Transverse colon (tissue), 3 donors: ENCODE measurements around the gene SPATA16.

Experiments used
- CTCF ChIP-seq, 5 experiments: fragments of 200-600 bp in 3 of 5; fragments of 450-650 bp in 2 of 5; sonication (generic) in 3 of 5; IDR thresholded peaks; 1 replicate in 2 of 5; 2 replicates in 3 of 5; pipeline ENCODE4 v1.5.1; 2016 to 2017; ENCODE audit warnings: antibody characterized with exemption in 5 of 5, inconsistent platforms in 3 of 5, mild to moderate bottlenecking in 2 of 5, moderate library complexity in 1 of 5
- EP300 ChIP-seq: sonication (generic); formaldehyde crosslinking; IDR thresholded peaks from one replicate; pipeline ENCODE4 v1.6.1; 2017; ENCODE audit warnings: antibody characterized with exemption, low read depth

- no peak for TF ChIP-seq CTCF (IDR thresholded peaks at IDR 0.05)
- no peak for TF ChIP-seq EP300
Measured at GRCh38 chr3:172987273-172987672, 153.8 kb downstream of the SPATA16 start.
